ENCODE data around the gene UNC45A. TPM values are rescaled to one million over a fixed set of nuclear protein-coding genes. Genes with fewer than 3 reads are reported as not detected.
"Not testable (repeated sequence)": the region's sequence is repeated elsewhere in the genome, so short reads cannot be mapped to it uniquely, and the experiment has no call there.

Gene UNC45A
- total RNA-seq, 2 experiments from 2014 or later = 75.5 to 77.1 TPM

DNA sequence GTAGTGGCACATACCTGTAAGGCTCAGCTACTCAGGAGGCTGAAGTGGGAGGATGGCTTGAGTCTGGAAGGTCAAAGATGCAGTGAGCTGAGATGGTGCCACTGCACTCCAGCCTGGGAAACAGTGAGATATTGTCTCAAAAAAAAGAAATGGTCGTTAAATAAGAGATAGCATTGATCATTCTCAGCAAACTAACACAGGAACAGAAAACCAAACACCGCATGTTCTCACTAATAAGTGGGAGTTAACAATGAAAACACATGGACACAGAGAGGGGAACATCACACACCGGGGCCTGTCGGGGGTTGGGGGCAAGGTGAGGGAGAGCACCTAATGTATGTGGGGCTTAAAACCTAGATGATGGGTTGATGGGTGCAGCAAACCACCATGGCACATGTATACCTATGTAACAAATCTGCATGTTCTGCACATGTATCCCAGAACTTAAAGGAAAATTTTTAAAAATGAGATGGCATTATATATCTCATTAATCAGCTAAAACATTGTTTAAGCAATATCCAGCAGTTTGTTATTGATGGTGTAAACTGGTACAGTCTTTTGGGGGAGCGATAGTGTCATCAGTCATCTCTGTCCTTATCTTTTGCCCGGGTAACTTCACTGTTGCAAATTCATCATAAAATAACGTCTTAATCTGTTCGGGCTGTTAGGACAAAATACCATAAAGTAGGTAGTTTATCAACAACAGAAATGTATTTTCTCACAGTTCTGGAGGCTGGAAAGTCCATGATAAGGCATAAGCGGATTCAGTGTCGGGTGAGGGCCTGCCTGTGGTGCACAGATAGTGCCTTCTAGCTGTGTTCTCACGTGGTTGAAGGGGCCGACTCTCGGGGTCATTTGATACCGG is 33.7 kb upstream of the UNC45A start:
- ChIA-PET CTCF (interaction anchor here (0.6 to 13.1 kb wide), 10 partner anchors 8 to 253 kb away, joined by 3 to 136 read pairs (median 4); partner anchors contain the start of genes HDDC3 and UNC45A), POLR2A (interaction anchor here (0.6 to 2.8 kb wide), 5 partner anchors 29 to 252 kb away, joined by 3 to 42 read pairs (median 12); partner anchors contain the start of genes HDDC3 and UNC45A)

DNA sequence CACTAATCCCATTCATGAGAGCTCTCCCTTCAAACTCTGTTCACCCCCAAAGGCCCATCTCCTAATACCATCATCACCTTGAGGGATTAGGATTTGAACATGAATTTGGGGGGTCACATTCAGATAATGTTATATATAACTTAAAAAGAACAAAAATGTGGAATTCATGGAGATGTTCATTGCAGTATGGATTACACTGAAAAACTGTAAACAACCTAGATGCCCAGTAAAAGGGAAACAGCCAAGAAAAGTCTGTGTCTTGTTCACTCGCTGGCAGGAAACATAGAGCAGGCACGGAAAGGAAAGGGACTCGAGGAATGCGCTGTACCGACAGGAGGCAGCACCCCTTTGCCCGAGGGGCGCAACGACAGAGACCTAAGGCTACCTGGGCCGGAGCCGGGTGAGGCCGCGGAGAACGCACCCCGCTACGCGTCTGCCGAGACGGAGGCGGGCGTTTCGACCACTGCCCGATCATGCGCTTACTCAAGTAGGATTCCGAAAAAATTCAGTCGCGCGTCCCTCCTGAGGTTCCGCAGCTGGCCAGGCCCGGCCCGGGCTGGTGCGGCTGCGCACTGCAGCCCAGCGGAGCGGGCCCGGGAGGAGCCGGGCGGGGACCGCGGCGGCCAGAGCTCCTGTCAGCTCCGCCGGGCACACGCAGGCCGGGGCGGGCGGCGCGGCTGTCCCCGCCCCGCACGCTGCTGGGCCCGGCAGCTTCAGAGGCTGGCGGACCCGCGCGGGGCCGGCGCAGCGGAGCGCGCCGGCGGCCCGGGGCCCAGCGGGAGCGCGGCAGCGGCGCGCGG is 32.8 kb upstream of the UNC45A start:
- ChIA-PET CTCF (interaction anchor here (0.6 to 13.1 kb wide), 16 partner anchors 9 to 254 kb away, joined by 3 to 136 read pairs (median 4); partner anchors contain the start of genes HDDC3 and UNC45A), POLR2A (interaction anchor here (0.5 to 2.8 kb wide), 9 partner anchors 13 to 793 kb away, joined by 3 to 42 read pairs (median 5); partner anchors contain the start of genes HDDC3 and UNC45A)

DNA sequence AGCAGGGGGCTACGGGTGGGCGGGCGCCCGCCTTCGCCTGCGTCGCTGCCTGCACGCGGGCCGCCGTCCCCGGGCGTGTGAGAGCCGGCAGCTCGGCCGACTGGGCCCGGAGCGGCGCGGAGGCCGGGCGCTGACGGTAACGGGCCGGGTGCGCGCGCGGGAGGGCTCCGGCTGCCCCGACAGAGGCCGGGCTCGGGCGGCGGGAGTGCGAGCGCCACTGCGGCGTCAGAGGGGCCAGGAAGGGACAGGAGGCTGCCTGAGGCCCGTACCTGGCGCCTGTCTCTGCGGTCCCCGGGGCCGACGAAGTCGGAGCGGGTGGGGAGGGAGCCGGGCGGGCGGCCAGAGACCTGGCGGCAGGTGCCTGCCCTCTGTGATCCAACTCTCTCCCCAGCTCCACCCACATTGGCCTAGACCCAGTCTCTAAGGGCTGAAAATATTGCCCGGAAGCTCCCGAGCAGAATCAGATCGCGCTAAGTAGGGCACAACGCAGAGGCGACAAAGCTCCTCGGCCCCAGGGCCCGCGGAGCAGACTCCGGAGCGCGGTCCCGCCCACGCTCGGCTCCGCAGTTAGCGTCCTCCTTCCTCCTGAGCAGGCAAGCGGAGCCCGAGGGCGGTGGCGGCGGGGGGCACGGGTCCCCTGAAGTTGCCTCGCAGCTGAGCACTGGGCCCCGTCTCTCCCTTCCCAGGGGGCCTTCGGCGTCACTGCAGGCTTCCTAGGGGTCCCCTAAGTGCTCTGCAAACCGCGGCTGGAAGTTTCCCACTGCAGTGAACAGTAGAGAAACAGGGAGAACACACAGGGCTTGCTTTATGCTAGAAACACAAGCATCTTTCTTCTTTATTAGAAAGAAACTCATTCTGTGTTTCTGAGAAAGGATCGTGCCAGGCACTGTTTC is 32.0 kb upstream of the UNC45A start, which contains the start of gene MAN2A2:
MAN2A2 (plus strand) TSS at position 463 of the 893 bp plus-strand sequence. CDS start 906 bp downstream, outside the sequence.
- CTCF ChIA-PET = interaction anchor here (0.7 to 13.1 kb wide), 16 partner anchors 9 to 610 kb away, joined by 3 to 136 read pairs (median 4); partner anchors contain the start of genes BLM, HDDC3 and UNC45A
- POLR2A ChIA-PET = interaction anchor here (0.6 to 2.8 kb wide), 10 partner anchors 12 to 122 kb away, joined by 3 to 42 read pairs (median 6); partner anchors contain the start of genes HDDC3 and UNC45A

DNA sequence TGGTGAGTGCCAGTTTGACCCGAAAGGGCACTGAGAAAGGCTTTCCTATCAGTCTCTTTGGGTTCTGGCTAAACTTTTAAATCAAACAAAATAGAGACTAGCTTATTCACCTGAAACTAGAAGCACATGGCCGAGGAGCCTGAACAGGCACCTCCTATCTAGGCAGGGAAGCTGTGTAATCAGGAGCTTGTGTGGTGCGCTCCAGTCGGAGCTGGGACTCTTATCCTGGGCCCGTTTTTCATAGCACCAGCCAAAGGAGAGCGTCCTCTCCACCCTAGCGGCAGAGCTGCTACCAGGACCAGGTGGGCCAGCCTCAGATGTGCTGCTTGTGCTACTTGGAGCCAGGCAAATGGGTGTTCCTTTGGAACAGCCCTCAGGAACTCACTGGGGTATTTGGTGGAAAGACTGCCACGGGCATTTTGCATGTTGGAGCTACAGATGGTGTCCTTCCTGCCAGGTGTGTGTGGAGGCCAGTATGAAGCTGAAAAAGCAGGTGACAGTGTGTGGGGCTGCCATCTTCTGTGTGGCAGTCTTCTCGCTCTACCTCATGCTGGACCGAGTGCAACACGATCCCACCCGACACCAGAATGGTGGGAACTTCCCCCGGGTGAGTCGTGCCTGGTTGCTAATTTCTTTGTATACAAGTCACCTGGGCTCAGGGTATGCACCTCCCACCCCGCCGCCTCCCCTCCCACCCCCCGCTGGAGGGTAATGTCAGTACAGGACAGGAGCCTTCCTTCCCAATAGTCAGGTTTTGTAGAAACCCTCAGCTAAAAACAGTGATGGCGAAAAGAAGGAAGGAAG is 31.1 kb upstream of the UNC45A start:
- ChIA-PET CTCF (interaction anchor here (0.6 to 13.1 kb wide), 12 partner anchors 10 to 611 kb away, joined by 3 to 136 read pairs (median 6); partner anchors contain the start of genes BLM, HDDC3 and UNC45A), POLR2A (interaction anchor here (0.6 to 2.8 kb wide), 9 partner anchors 11 to 73 kb away, joined by 3 to 42 read pairs (median 7); partner anchors contain the start of genes HDDC3 and UNC45A)

DNA sequence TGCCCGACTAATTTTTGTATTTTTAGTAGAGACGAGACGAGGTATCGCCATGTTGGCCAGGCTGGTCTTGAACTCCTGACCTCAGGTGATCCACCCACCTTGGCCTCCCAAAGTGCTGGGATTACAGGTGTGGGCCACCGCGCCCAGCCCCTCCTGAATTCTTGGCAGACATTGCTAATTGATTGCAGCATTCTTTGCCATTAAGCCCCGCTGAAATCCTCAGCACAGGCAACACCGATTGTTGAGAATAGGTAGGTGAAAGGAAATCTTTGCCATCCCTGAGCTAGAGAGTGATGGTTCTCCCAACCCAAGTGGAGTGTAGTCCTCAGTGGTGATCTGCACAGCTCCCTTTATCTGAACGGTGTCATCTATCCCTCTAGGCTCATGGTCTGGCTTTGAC is 30.3 kb upstream of the UNC45A start:
- ChIA-PET POLR2A (interaction anchor here (2.2 kb wide), 1 partner anchor 11 kb away, joined by 7 read pairs; no protein-coding TSS in a partner anchor), CTCF (interaction anchor here (0.6 to 13.1 kb wide), 4 partner anchors 14 to 205 kb away, joined by 3 to 136 read pairs (median 12); partner anchors contain the start of genes HDDC3 and UNC45A)

DNA sequence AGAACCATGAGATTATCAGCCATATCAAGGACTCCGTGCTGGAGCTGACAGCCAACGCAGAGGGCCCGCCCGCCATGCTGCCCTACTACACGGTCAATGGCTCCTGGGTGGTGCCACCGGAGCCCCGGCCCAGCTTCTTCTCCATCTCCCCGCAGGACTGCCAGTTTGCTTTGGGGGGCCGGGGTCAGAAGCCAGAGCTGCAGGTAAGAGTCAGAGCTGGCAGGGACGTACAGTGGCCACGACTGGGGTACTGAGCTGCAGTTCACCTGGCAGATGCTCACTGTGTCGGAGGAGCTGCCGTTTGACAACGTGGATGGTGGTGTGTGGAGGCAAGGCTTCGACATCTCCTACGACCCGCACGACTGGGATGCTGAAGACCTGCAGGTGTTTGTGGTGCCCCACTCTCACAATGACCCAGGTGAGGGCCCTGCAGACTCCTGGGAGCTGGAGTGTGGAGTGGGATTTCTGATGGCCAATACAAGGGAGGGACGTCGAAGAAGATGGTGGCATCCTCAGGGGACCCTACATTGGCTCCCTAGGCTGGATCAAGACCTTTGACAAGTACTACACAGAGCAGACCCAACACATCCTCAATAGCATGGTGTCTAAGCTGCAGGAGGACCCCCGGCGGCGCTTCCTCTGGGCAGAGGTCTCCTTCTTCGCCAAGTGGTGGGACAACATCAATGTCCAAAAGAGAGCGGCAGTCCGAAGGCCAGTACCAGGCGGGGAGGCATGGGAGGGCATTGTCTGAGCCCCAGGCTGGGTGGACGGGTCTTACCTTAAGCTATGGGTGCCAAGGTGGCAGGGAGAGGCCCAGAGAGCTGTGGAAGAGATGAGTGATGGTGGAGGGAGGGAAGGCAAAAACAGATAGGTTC is 29.5 kb upstream of the UNC45A start:
- CTCF ChIA-PET = interaction anchor here (4.0 to 13.1 kb wide), 2 partner anchors 13 to 27 kb away, joined by 15 to 136 read pairs; partner anchors contain the start of genes HDDC3 and UNC45A
- POLR2A ChIA-PET = interaction anchor here (0.6 to 2.2 kb wide), 3 partner anchors 10 to 26 kb away, joined by 5 to 7 read pairs (median 7); partner anchors contain the start of gene HDDC3

DNA sequence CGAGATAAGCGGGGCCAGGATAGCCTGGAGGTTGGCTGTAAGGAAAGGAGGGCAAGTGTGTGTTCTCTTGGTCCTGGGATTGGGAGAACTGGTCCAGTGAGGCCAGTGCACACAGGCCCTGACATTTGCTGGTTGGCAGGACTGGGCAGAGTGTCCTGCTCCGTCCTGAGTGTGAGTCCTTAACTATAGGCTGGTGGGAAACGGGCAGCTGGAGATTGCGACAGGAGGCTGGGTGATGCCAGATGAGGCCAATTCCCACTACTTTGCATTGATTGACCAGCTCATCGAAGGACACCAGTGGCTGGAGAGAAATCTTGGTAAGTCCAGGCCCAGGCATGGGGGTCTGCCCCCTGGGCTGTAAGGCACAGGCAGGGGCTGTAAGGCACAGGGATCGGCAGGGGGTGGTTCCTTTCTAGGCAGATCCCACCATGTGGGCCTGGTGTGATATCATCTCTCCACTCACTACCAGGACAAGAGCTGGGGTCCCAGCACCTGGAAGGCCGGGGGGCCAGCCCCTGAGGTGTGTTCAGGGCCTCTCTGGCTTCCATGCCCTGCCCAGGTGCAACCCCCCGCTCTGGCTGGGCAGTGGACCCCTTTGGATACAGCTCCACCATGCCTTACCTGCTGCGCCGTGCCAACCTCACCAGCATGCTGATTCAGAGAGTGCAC is 28.8 kb upstream of the UNC45A start:
- ChIA-PET POLR2A (interaction anchor here (0.6 to 1.6 kb wide), 2 partner anchors 16 to 25 kb away, joined by 5 to 7 read pairs; partner anchors contain the start of gene HDDC3), CTCF (interaction anchor here (13.1 kb wide), 1 partner anchor 26 kb away, joined by 136 read pairs; the partner anchor contains the start of genes HDDC3 and UNC45A)

DNA sequence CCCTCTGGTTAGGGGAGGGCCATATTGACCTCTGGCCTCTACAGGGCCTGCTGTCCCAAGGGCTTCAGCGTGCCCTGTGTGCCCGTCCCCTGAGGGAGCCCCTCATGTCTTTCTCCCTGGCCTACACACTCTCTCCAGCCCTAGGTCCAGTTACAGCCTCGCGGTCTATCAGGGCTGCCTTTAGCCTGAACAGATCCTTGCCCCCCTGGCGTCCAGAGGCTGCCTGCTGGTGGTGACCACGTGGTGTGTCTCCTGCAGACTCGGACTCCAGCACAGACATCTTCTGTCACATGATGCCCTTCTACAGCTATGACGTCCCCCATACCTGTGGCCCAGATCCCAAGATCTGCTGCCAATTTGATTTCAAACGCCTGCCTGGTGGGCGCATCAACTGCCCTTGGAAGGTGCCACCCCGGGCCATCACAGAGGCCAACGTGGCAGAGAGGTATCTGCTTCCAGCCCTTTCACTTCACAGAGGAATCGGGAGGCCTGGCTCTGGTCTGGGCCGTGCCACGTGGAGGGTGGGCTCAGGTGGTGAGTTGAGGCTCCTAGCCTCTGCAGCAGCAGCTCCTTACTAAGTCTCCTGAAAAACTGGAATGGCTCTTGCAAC is 27.9 kb upstream of the UNC45A start:
- ChIA-PET CTCF (interaction anchor here (1.9 to 13.1 kb wide), 2 partner anchors 25 kb away, joined by 7 to 136 read pairs; partner anchors contain the start of genes HDDC3 and UNC45A), POLR2A (no interaction called here)

DNA sequence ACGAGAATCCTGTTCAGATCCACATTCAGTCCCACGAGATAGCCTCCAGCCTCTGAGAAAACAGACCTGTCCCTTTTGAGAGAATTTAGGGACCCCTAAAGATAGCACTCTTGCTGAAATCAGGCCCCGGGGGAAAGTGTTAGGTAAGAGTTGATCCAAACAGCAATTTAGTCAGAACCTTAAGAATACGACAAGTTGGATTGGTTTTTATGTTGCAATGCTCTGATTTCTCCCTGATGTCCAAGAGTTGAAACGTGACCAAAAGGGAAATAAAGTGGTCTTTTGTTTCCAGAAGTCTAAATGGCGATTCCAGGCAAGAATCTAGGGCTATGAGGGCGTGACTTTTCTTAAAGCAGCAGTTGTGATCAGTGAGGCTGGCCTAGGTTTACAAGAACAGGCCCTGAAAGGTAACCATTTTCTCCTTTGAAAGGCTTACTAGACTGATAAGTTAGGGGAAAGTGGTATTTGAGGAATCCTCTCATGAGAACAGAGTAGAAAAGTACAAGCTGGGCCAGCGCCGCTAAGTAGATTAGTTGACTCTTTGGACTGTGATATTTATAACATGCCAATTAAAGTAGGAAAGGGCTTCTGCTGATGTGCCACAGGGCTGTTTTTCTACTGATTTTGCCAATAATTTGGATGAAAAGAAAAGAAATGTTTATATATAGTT is 27.1 kb upstream of the UNC45A start:
- ChIA-PET CTCF (interaction anchor here (1.9 kb wide), 1 partner anchor 24 kb away, joined by 7 read pairs; the partner anchor contains the start of gene HDDC3), POLR2A (no interaction called here)

DNA sequence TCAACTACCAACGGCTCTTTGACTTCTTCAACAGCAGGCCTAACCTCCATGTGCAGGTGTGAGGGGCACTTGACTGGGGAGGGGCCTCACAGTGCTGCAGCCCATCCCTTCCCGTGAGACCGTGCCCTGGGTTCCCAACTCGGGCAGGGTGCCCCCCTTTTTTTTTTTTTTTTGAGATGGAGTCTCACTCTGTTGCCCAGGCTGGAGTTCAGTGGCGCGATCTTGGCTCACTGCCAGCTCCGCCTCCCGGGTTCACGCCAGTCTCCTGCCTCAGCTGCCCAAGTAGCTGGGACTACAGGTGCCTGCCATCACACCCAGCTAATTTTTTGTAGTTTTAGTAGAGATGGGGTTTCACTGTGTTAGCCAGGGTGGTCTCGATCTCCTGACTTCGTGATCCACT is 25.6 kb upstream of the UNC45A start:
- POLR2A ChIA-PET = not testable (repeated sequence)
- CTCF ChIA-PET = interaction anchor here (1.0 to 1.9 kb wide), 3 partner anchors 21 to 25 kb away, joined by 3 to 7 read pairs (median 3); partner anchors contain the start of genes HDDC3 and UNC45A

DNA sequence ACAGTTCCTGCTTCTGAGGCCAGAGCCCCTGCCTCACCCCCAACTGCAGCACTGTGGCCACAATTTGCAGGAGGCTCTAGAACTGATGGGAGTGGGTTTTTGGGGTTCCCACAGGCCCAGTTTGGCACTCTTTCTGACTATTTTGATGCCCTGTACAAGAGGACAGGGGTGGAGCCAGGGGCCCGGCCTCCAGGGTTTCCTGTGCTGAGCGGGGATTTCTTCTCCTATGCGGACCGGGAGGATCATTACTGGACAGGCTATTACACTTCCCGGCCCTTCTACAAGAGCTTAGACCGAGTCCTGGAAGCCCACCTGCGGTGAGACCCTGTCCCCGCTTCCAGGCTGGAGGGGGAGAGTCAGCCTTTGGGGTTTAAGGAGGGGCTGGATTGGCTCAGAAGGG is 25.1 kb upstream of the UNC45A start:
- ChIA-PET POLR2A (no interaction called here), CTCF (interaction anchor here (1.0 to 1.5 kb wide), 2 partner anchors 20 to 25 kb away, joined by 3 read pairs; partner anchors contain the start of gene UNC45A)

DNA sequence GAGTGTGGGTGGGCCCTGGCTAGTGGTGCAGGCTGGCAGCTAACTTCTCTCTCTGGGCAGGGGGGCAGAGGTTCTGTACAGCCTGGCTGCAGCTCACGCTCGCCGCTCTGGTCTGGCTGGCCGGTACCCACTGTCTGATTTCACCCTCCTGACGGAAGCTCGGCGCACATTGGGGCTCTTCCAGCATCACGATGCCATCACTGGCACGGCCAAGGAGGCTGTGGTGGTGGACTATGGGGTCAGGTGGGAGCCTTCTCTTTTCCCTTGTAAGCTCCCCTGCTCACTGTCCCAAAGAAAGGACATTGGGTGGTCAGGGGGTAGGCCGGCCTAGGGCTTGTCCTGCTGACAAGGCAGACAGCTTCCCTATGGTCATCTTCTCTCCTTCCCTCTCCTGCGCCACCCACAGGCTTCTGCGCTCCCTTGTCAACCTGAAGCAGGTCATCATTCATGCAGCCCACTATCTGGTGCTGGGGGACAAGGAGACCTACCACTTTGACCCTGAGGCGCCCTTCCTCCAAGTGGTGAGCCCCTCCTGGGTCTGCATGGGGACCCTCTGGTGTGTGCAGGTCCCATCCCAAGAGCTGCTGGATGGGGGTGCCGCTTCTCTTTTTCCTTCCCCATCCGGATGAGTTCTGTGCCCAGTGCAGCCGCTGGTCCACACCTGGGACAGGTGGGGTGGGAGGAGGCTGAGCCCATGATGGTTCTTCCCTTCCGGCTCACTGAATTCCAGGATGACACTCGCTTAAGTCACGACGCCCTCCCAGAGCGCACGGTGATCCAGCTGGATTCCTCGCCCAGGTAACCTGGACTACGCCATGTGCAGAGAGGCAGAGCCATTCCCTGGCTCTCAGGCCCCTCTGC is 24.4 kb upstream of the UNC45A start:
- POLR2A ChIA-PET = no interaction called here
- CTCF ChIA-PET = interaction anchor here (1.0 to 1.5 kb wide), 2 partner anchors 19 to 24 kb away, joined by 3 read pairs; partner anchors contain the start of gene UNC45A

DNA sequence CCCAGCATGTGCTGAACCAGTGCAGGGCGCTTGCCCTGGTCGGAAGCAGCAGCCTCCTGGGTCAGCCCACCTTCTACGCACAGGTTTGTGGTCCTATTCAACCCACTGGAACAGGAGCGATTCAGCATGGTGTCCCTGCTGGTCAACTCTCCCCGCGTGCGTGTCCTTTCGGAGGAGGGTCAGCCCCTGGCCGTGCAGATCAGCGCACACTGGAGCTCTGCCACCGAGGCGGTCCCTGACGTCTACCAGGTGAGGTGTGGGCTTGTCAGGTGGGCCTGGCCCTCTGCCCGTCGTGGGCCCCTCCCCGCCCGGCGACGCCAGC is 23.8 kb upstream of the UNC45A start:
- POLR2A ChIA-PET = no interaction called here

More for the DNA sequence above, 23.8 kb upstream of the UNC45A start:
- CTCF ChIA-PET = interaction anchor here (1.0 kb wide), 1 partner anchor 8 kb away, joined by 4 read pairs; the partner anchor contains the start of gene MAN2A2
